ENCODE data around the gene JCHAIN. TPM values are rescaled to one million over a fixed set of nuclear protein-coding genes. Genes with fewer than 3 reads are reported as not detected.

The JCHAIN gene
- total and polyA plus RNA-seq, 2 of the 8 experiments (the other 6 are each of a cell fraction or from before 2014, with no cell fraction given): not detected

- no peak for TF ChIP-seq CHD7 (IDR thresholded peaks at IDR 0.05; ENCODE audit: insufficient replicate concordance, low read length)
- no peak for TF ChIP-seq POU5F1 (IDR thresholded peaks at IDR 0.05; ENCODE audit: low read depth, low read length)
- TF ChIP-seq POLR2AphosphoS5 (IDR thresholded peaks at IDR 0.05; ENCODE audit: low read depth, low read length): no peak
- TF ChIP-seq RBBP5 (IDR thresholded peaks at IDR 0.05; ENCODE audit: borderline replicate concordance, low read depth, low read length): no peak
- TF ChIP-seq ZNF274 (IDR thresholded peaks at IDR 0.05; ENCODE audit: borderline replicate concordance, extremely low read depth, low read length): no peak
- no peak for TF ChIP-seq ATF2 (IDR thresholded peaks at IDR 0.05; ENCODE audit: low read length)
Measured at GRCh38 chr4:70627620-70628019, 38.7 kb downstream of the JCHAIN start (continued).

Measured in H1 (cell line).